GM18511 (cell line): Measurements from ENCODE around the gene GNG3.
"Not testable (repeated sequence)": the region's sequence is repeated elsewhere in the genome, so short reads cannot be mapped to it uniquely, and the experiment has no call there.

Source experiments
- ATAC-seq: cut with Tn5 transposase; IDR thresholded peaks from one replicate; pipeline ENCODE4 v1.9.1; 2021; ENCODE audit warnings: mild to moderate bottlenecking, moderate library complexity; ENCODE audit not compliant: unreplicated experiment

GNG3 gene

DNA sequence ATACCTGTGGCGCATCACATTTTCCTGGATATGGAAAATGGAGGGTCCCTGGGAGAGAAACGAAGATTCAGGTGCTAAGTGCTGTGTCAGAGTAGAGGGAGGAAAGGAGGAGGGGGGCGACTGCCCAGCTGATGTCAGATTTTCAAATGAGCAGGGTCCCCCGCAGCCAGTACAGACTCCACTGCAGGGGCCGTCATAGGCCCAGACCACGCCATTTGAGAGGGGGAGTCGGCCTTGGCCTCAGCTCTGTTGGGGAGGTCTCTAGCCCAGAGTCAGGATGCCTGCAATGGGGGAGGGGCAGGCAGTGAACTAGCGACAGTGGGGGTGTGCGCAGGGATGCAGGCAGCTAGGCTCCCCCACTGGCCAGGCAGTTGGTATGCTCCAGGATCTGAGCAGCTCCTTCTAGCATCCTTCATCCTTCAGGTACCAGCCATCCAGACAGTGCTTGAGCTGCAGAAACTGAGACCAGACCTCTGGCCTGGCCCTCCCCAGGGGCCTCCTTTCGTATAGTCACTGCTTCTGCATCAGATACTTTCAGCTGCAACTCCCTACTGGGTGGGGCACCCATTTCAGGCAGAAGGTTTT, at the start of gene GNG3, which contains the start of gene BSCL2:
Gene GNG3 (plus strand): TSS at position 400 of the 585 bp plus-strand sequence. CDS start 620 bp downstream, outside the sequence.
Gene BSCL2 (minus strand): TSS at position 148 of the 585 bp plus-strand sequence. CDS start 229 bp downstream, outside the sequence.
- ATAC-seq: no peak

DNA sequence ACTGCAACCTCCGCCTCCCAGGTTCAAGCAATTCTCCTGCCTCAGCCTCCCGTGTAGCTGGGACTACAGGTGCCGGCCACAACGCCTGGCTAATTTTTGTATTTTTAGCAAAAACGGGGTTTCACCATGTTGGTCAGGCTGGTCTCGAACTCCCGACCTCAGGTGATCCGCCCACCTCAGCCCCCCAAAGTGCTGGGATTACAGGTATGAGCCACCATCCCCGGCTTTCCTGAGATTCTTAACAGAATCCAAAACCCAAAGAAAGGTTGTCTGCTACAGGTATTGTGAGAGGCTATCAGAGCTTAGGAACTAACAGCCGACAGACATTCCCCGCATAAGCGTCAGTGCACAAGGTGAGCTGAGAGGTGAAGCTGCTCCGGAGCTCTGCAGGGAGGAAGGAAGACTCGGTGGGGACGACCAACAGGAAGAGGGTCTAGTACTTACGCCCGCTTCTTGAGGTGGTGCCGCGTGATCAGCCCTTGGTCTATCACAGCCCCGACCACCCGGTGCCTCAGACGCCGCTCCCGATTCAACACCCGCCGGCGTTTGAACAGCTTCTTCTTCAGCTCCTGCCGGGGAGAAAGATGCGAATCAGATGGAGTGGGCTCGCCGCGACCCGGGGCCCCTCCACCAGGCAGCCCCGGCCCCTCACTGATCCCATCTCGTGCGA, 42.9 kb upstream of the GNG3 start:
- ATAC-seq: peak; percentile 40

DNA sequence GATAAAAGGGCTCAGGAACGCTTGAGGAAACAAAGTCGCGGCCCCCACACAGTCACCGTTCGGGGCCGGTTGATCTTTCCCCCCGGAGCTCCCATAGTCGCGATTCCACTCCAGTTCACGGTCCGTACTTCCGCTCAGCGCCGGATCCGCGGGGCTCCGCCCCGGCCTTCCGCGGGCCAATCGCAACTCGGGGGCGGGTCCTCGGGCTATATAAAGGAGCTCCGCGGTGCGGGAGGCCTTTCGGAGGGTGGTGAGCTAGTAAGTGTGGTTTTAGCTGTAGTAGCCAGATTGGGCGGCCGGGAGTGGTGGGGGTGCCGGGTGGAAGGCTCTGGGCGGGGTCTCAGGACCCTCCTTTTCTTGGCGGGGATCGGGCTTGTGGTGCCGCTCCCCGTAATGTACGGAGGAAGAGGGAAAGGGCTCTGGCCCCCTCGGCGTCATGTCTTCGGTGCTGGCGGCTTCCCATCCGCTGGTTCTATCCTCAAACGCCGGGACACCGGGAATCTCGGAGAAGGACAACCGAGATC, 42.3 kb upstream of the GNG3 start, which contains the start of the genes C11orf98 and CSKMT:
Gene C11orf98 (minus strand): TSS at position 136 of the 524 bp plus-strand sequence. CDS start 41 bp downstream, at position 95.
Gene CSKMT (plus strand): TSS at position 238 of the 524 bp plus-strand sequence. CDS start 568 bp downstream, outside the sequence.
- peak; percentile 90 for ATAC-seq

DNA sequence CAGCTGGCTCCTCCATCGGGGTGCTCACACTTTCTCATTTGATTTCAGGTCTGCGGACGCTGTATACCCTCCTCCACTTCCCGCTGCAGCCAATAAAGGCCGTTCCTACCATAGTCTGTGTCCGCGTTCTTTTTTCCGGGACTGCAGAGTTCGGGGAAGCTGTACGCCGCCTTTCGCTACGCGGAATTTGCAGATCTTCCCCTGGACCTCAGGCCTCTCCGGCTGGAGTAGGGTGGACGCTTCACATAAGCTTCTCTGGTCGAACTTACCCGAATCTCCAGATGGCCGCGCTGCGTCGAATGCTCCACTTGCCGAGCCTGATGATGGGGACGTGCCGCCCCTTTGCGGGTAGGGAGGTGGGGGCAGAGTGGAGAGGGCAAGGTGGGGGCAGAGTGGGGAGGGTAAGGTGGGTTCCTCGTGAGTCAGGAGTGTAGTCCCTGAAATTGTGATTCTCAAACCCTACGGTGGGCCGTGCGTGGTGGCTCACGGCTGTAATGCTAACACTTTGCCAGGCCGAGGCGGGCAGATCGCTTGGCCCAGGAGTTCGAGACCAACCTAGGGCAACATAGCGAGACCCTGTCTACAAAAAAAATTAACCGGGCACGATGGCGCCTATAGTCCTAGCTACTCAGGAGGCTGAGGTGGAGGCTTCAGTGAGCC, 41.7 kb upstream of the GNG3 start:
- peak; percentile 23 for ATAC-seq

DNA sequence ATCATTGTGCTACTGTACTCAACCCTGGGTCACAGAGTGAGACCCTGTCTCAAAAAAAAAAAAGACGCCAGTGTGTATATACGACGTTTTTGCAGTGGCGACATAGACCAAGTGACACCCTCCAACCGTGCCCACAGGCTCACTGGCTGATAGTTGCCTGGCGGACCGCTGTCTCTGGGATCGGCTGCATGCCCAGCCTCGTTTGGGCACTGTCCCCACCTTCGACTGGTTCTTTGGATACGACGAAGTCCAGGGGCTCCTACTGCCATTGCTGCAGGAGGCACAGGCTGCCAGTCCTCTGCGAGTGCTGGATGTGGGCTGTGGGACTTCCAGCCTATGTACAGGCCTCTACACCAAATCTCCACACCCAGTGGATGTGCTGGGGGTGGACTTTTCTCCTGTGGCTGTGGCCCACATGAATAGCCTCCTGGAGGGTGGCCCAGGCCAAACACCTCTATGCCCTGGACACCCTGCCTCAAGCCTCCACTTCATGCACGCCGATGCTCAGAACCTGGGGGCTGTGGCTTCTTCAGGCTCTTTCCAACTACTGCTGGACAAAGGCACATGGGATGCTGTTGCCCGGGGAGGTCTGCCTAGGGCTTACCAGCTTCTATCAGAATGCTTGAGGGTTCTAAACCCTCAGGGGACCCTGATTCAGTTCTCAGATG, 41.1 kb upstream of the GNG3 start:
- ATAC-seq: no peak

DNA sequence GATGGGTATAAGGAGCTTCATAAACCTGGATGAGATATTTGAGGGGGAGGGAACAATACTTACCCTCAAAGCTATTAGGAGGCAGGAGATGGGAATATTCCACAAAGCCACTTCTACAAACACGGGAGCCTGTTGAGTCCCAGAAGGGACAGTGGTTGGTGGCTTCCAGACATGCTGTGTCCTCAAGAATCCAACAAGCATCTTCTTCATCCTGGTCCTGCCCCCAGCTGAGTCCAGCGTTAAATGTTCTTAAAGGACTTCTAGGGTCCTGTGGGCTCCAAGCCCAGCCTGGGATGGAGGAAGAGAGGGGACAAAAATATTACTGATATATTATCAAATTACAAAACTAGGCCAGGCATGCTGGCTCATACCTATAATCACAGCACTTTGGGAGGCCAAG, 40.0 kb upstream of the GNG3 start:
- no peak for ATAC-seq

DNA sequence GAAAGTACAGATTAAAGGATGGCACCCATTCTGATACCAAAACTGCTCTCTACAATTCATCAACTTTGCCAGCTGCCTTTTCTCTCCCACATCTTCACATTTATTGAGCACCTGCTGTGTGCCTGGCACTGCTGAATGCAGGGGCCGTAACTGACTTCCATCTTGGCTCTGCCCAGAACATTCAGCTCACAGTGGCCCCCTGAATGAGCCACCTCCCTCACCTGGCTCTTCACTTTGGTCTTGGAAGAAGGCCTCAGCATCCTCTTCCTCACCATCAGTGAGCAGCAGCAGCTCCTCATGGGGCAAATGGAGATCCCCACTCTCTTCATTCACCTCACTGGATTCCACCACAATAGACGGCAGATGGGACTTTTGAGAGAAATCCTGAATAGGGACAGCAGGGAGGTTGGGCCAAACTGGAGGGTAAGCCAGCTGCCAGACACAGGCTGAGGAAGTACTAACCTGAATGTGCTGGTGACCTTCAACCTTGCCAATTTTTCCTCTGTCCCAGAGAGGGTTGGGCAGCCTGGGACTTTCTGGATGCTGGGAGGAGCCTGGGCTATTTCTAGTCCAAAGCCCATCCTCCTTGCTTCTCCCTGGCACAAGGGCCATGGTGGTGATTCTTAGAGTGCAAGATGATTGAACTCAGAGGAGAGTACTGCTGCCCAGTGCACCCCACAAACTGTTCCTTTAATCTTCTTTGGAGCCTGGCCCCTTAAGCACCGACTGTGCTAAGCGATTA, 37.9 kb upstream of the GNG3 start:
- no peak for ATAC-seq

DNA sequence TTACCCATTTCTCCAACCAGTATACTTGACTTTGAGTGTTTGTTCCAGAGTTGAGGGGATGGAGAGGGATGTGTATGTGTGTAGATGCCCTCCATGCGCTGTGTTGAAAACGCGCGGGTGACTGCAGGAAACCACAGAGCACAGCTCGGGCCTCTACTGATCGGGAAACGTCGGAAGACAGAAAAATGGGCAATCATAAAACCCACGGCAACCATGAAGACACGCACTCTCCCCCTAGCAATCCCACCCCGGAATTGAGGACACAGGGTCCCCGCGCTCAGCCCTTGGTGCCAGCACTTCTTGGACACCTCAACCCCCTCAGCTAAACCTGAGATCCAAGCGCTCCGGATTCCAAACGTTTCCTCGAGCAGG, 36.3 kb upstream of the GNG3 start:
- peak; percentile 17 for ATAC-seq

DNA sequence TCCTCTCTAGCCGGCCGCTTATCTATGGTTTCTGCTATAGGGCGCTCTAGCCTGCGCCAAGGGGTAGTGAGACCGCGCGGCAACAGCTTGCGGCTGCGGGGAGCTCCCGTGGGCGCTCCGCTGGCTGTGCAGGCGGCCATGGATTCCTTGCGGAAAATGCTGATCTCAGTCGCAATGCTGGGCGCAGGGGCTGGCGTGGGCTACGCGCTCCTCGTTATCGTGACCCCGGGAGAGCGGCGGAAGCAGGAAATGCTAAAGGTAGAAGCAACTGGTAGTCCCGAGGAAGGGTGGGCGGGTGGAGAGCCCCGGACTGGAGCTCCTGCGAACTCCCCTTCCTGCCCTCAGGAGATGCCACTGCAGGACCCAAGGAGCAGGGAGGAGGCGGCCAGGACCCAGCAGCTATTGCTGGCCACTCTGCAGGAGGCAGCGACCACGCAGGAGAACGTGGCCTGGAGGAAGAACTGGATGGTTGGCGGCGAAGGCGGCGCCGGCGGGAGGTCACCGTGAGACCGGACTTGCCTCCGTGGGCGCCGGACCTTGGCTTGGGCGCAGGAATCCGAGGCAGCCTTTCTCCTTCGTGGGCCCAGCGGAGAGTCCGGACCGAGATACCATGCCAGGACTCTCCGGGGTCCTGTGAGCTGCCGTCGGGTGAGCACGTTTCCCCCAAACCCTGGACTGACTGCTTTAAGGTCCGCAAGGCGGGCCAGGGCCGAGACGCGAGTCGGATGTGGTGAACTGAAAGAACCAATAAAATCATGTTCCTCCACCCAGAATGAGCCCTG, 35.7 kb upstream of the GNG3 start, which contains the start of the genes LBHD1 and UQCC3:
Gene LBHD1 (minus strand): TSS at position 660 of the 782 bp plus-strand sequence. CDS start 2,236 bp downstream, outside the sequence.
Gene UQCC3 (plus strand): TSS at position 66 of the 782 bp plus-strand sequence. CDS start 73 bp downstream, at position 139.
- peak; percentile 68 for ATAC-seq

DNA sequence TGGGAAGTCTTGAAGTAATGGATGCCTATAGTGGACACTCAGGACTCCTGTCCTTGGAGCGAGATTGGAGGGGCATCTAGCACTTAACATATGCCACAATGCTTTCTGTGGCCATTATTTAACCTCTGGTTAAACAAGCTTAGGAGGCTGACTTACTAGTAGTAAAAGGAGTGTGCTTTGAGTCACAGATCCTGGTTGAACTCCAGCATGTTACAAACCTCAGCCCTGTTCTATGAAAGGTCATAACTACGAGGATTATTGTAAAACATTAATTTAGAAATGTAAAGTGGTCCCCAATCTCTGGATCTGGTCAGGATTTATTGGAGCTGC, 34.3 kb upstream of the GNG3 start:
- no peak for ATAC-seq

DNA sequence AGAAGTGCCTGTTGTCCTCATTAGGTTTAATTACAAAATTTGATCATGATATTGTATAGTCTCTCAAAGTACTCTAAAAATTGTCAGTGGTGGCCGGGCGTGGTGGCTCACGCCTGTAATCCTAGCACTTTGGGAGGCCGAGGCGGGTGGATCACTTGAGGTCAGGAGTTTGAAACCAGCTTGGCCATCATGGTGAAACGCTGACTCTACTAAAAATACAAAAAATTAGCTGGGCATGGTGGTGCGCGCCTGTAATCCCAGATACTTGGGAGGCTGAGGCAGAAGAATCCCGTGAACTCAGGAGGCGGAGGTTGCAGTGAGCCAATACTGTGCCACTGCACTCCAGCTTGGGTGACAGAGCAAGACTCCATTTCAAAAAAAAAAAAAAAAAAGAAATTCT, 32.1 kb upstream of the GNG3 start:
- ATAC-seq: not testable (repeated sequence)

DNA sequence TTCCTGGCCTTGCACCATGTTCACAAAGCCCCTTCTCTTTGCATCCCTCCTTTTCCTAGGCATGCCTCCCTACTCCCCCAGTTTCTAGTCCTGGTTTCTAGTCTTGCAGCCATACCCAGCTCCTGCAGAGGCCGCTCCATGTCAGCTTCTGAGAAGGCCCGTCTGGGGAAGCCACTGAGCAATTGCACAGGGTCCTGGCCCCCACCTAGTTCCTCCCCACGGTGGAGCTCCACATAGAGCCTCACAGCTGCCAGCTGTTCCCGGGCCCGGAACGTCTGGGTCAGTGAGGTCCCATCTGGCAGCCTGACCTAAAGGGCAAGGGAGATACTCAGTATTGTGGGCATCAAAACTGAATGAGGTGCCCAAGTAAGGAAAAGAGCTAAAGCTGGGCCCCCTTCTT, 30.8 kb upstream of the GNG3 start:
- ATAC-seq: no peak

DNA sequence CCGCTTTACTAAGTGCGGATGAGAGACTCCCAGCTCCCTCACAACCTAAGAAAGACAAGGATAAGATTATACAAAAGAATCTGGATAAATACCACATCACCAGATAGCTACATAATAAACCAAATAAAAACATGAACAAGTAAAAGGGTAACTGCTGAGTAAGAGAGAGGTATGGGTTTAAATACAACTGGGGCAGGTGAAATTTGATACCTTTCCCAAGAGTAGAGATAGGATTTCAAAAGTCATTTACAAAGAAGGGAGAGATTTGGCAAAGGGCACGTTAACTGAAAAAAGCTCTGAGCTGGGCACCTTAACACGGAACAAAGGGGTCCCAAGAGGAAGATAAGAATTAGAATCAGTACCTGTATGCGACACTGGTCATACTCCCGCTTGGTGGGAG, 30.3 kb upstream of the GNG3 start:
- no peak for ATAC-seq

DNA sequence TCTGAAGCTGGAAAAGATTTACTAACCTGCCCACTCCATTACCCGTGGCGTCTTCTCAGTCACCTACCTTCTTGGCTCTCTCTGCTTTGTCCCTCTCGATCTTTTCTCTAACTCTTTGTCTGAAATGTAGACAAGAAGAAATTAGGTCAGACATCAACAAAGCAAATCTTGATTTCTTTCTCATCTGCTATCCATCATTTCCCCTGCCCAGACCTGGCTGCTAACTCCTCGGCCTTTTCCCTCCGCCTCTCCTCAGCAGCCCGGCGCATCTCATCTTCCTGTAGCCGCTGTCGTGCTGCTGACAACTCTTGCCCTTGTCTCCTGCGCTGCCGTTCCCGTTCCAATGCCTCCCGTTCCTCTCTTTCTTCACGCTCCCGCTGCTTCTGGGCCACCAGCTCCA, 29.8 kb upstream of the GNG3 start:
- ATAC-seq: no peak

DNA sequence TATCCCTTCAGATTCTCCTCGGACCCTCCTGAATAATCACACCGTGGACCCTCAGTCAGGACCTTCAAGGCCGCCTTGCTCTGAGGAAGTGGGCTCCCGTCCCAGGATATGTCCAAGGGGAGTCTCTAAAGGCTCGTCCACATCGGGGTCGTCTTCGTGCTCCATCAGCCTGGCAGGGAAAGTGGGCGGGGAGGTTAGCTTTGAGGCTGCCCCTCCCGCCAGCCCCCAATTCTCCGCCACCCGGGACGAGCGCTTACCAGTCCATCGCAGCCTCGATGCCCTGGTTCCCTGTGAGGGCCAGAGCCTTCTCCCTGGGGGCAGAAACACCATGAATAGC, 29.1 kb upstream of the GNG3 start:
- peak; percentile 7 for ATAC-seq

DNA sequence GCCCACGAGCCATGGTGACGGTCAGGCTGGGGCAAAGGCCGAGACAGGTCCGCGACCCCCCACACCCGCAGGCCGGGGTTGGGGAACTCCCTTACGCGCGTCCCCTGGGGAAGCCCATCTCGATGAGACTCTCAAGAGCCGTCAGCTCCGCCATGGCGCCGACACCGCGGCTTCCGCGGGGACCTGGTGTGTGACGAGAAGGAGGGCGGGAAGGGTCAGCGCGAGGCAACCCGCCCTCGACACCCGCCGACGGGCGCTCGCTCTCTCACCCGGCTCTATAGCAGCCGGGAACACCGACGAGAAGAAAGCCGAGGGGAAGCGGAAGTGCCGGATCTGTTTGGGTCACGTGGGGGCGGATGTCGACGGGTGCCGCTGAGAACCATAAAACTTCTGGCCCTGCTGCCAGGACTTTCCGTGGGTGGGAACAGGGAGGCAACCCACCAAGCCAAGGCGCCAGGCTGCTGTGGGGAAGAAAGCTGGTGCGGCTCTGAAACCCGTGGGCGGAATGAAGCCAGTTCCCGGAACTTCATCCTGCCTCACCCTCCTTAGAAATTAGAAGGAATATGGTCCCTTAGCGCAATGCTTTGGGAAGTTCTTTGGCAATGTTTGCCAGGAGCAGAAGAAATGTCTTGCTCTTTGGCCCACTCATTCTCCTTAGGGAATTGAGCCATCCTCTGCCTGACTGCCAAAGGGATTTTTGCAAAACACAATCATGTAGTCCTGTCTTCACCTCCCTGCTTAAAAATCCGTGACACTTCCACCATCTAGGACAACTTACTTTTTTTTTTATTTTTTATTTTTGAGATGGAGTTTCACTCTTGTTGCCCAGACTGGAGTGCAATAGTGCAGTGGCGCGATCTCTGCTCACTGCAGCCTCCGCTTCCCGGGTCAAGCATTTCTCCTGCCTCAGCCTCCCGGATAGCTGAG, 28.4 kb upstream of the GNG3 start, which contains the start of gene UBXN1:
Gene UBXN1 (minus strand): TSS at position 304 of the 927 bp plus-strand sequence. CDS start 150 bp downstream, at position 154.
- ATAC-seq: peak; percentile 83

DNA sequence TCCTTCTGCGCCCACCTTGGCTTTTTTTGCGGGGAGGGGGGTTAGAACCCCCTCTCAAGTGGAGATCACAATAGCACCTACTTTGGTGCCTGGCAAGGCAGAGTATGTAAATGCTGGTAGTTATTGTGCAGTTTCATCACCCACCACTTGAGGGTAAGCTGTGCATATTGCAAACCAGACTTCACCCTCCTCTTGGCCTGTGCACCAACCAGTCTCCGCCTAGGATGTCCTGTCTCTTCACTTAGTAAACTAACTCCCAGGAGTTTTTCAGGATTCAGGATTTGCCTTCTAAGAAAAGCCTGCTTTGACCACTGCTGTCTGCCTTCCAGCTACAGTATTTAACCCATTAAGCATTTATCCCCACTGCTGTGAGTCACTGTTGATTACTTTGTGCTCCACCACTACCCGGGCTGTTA, 26.6 kb upstream of the GNG3 start:
- peak; percentile 50 for ATAC-seq

DNA sequence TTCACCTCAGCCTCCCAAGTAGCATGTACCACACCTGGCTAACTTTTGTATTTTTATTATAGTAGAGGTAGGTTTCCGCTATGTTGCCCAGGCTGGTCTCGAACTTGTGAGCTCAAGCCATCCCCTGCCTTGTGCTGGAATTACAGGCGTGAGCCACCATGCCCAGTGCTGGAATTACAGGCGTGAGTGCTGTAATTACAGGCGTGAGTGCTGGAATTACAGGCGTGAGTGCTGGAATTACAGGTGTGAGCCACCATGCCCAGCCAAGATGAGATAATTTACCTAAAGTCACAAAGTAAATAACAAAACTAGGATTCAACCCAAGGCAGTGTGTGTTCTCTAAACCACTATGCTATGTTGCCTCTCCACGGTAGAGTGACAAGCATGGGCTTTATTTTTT, 25.0 kb upstream of the GNG3 start:
- ATAC-seq: no peak
